CD4-positive, alpha-beta T cell (primary cell): Measurements from ENCODE around the gene CDH4. TPM values are rescaled to one million over a fixed set of nuclear protein-coding genes. Genes with fewer than 3 reads are reported as not detected.

ENCODE experiments used
- ATAC-seq: fragments of 200-7000 bp; cut with Tn5 transposase; one replicate; pipeline ENCODE4 v1.10.0; 2022; ENCODE audit warnings: mild to moderate bottlenecking; ENCODE audit not compliant: poor library complexity
- CTCF ChIA-PET: fragments of 350-600 bp; sonication (Branson Sonifier 250); formaldehyde crosslinking; loops from one replicate; lab custom pipeline; 2021; ENCODE audit warnings: antibody characterized with exemption, inconsistent platforms; lab: Charles Lee
- POLR2A ChIA-PET: fragments of 350-600 bp; sonication (Branson Sonifier 250); formaldehyde crosslinking; loops from one replicate; lab custom pipeline; 2021; ENCODE audit warnings: antibody characterized with exemption, inconsistent platforms; lab: Charles Lee
- DNase-seq, 14 experiments: peaks; one replicate each; pipeline ENCODE4 v3.0.0-alpha.2; 2013 to 2020; ENCODE audit warnings: mixed read lengths in 2 of 14
- H3K27ac ChIP-seq, 2 donors: one replicate each; pipeline versions ENCODE4 v1.5.1 to v1.7.0; 2013; ENCODE audit warnings: low read length in 2 of 2, low read depth in 1 of 2, mild to moderate bottlenecking in 1 of 2
- H3K27me3 ChIP-seq, 2 experiments: 1 replicate in 1 of 2; 2 replicates in 1 of 2; pipeline versions ENCODE4 v1.6.1 to v1.7.0; 2013; ENCODE audit warnings: low read length in 2 of 2, control low read depth in 1 of 2, mild to moderate bottlenecking in 1 of 2, moderate library complexity in 1 of 2; ENCODE audit not compliant: insufficient read depth in 2 of 2, control insufficient read depth in 1 of 2
- H3K36me3 ChIP-seq: one replicate; pipeline ENCODE4 v1.6.1; 2013; ENCODE audit warnings: low read length, control low read depth; ENCODE audit not compliant: insufficient read depth
- H3K4me1 ChIP-seq: one replicate; pipeline ENCODE4 v1.6.1; 2013; ENCODE audit warnings: low read length, control low read depth; ENCODE audit not compliant: insufficient read depth
- H3K4me3 ChIP-seq: one replicate; pipeline ENCODE4 v1.5.1; 2013; ENCODE audit warnings: mild to moderate bottlenecking, low read length, moderate library complexity
- H3K9me3 ChIP-seq, 2 experiments: 1 replicate in 1 of 2; 2 replicates in 1 of 2; pipeline versions ENCODE4 v1.6.1 to v1.7.0; 2013; ENCODE audit warnings: low read length in 2 of 2, mild to moderate bottlenecking in 2 of 2, control low read depth in 1 of 2, moderate library complexity in 1 of 2; ENCODE audit not compliant: control insufficient read depth in 1 of 2, insufficient read depth in 1 of 2
- H3K27ac Mint-ChIP-seq: one replicate; pipeline ENCODE4 v1.8.0; 2020; ENCODE audit warnings: mixed read lengths
- H3K27me3 Mint-ChIP-seq: one replicate; pipeline ENCODE4 v1.8.0; 2021; ENCODE audit warnings: mixed read lengths
- H3K36me3 Mint-ChIP-seq: one replicate; pipeline ENCODE4 v1.8.0; 2021; ENCODE audit warnings: low read depth, mixed read lengths
- H3K4me1 Mint-ChIP-seq: one replicate; pipeline ENCODE4 v1.8.0; 2021; ENCODE audit warnings: low read depth, mixed read lengths
- H3K4me3 Mint-ChIP-seq: one replicate; pipeline ENCODE4 v1.8.0; 2020; ENCODE audit warnings: mild to moderate bottlenecking, mixed read lengths
- H3K9me3 Mint-ChIP-seq: one replicate; pipeline ENCODE4 v1.8.0; 2020; ENCODE audit warnings: mixed read lengths
- CTCF ChIP-seq: fragments of 200-600 bp; IDR thresholded peaks from one replicate; pipeline ENCODE4 v1.8.0; 2022; ENCODE audit warnings: antibody characterized with exemption, mild to moderate bottlenecking
- intact Hi-C, 2 experiments: fragments of 100-400 bp; cut with DNase I in 1 of 2; cut with micrococcal nuclease in 1 of 2; formaldehyde crosslinking; loops; one replicate each; pipeline versions ENCODE4 v1.15.1 to v1.9.0; 2023 to 2025; cut with DNase I, micrococcal nuclease
- total RNA-seq, 174 experiments: library from RNA in 2 of 174; stranded (reverse) in 2 of 174; gene quantifications; one replicate each; pipeline ENCODE4 v1.2.3 and lab custom pipeline; 2021 to 2026

CDH4 gene
- total RNA-seq, 2 experiments from 2014 or later, result 0.11 TPM

- no peak overlapping the region for H3K4me3 ChIP-seq
- no peak for DNase-seq
- no peak for TF ChIP-seq CTCF
- Mint-ChIP-seq H3K4me1 (no peaks in the 10 kb centered on the region), H3K27ac (no peak overlapping the region), H3K9me3 (peaks cover 3% of the 10 kb centered on the region), H3K4me3 (no peak overlapping the region), H3K27me3 (no peaks in the 10 kb centered on the region), H3K36me3 (no peaks in the 10 kb centered on the region)
- no peaks in the 10 kb centered on the region for H3K4me1 ChIP-seq
- H3K9me3 ChIP-seq, result peaks cover 0 to 6% of the 10 kb centered on the region in 2 experiments
- H3K27ac ChIP-seq, result no peak overlapping the region
- CTCF ChIA-PET, result no interaction called here
- H3K36me3 ChIP-seq, result no peaks in the 10 kb centered on the region
- ATAC-seq, result no peak
- intact Hi-C loops, result no loop called here
- H3K27me3 ChIP-seq, result peaks cover 0 to 2% of the 10 kb centered on the region in 2 experiments
- POLR2A ChIA-PET, result no interaction called here
Measured at GRCh38 chr20:61819921-61820825, 568.1 kb downstream of the CDH4 start.

GRCh38 chr20:61821735-61822134, 569.7 kb downstream of the CDH4 start:
- CTCF ChIA-PET, result no interaction called here
- DNase-seq, result no peak

GRCh38 chr20:61822396-61822795, 570.3 kb downstream of the CDH4 start:
- peaks cover 0 to 2% of the 10 kb centered on the region in 2 experiments for H3K27me3 ChIP-seq
- Mint-ChIP-seq H3K4me3 (no peak overlapping the region), H3K27ac (no peak overlapping the region), H3K4me1 (no peaks in the 10 kb centered on the region), H3K27me3 (no peaks in the 10 kb centered on the region), H3K9me3 (peaks cover 3% of the 10 kb centered on the region), H3K36me3 (no peaks in the 10 kb centered on the region)
- ATAC-seq (no peak), DNase-seq (no peak)
- H3K4me1 ChIP-seq, result no peaks in the 10 kb centered on the region
- intact Hi-C loops, result no loop called here
- ChIA-PET POLR2A (no interaction called here), CTCF (no interaction called here)
- H3K4me3 ChIP-seq, result no peak overlapping the region
- H3K9me3 ChIP-seq, result peaks cover 0 to 13% of the 10 kb centered on the region in 2 experiments
- TF ChIP-seq CTCF, result no peak
- H3K27ac ChIP-seq, result no peak overlapping the region
- H3K36me3 ChIP-seq, result no peaks in the 10 kb centered on the region

More at GRCh38 chr20:61821735-61822134, 569.7 kb downstream of the CDH4 start:
- ATAC-seq, result no peak
- peaks cover 0 to 13% of the 10 kb centered on the region in 2 experiments for H3K9me3 ChIP-seq
- peaks cover 3% of the 10 kb centered on the region for H3K9me3 Mint-ChIP-seq
- no peaks in the 10 kb centered on the region for H3K36me3 ChIP-seq
- no peak for TF ChIP-seq CTCF
- no peaks in the 10 kb centered on the region for H3K27me3 Mint-ChIP-seq
- H3K4me3 ChIP-seq, result no peak overlapping the region
- H3K4me1 ChIP-seq, result no peaks in the 10 kb centered on the region
- no peak overlapping the region for H3K27ac Mint-ChIP-seq
- intact Hi-C loops, result no loop called here
- H3K36me3 Mint-ChIP-seq, result no peaks in the 10 kb centered on the region
- H3K27me3 ChIP-seq, result peaks cover 0 to 2% of the 10 kb centered on the region in 2 experiments
- H3K4me1 Mint-ChIP-seq, result no peaks in the 10 kb centered on the region
- H3K4me3 Mint-ChIP-seq, result no peak overlapping the region
- POLR2A ChIA-PET, result no interaction called here
- no peak overlapping the region for H3K27ac ChIP-seq
